GM23248 (cell line): Measurements from ENCODE around the gene TSTD2. TPM values are rescaled to one million over a fixed set of nuclear protein-coding genes. Genes with fewer than 3 reads are reported as not detected.

Source experiments
- DNase-seq: peaks from one replicate; pipeline ENCODE4 v3.0.0-alpha.2; 2015
- H2AFZ ChIP-seq: fragments of 200-600 bp; sonication (generic); 2 replicates; pipeline ENCODE4 v1.6.1; 2016; ENCODE audit warnings: antibody characterized with exemption
- H3F3A ChIP-seq: fragments of 200-600 bp; sonication (generic); 2 replicates; pipeline ENCODE4 v1.6.1; 2016; ENCODE audit warnings: mild to moderate bottlenecking, antibody characterized with exemption, mixed run types; ENCODE audit not compliant: insufficient read depth
- H3K27ac ChIP-seq: fragments of 200-600 bp; sonication (generic); 2 replicates; pipeline ENCODE4 v1.5.1; 2016; ENCODE audit warnings: mild to moderate bottlenecking
- H3K27me3 ChIP-seq: fragments of 200-600 bp; sonication (generic); replicated peaks from 2 replicates; pipeline ENCODE4 v1.6.1; 2016; ENCODE audit warnings: mild to moderate bottlenecking; ENCODE audit not compliant: insufficient read depth
- H3K36me3 ChIP-seq: fragments of 200-600 bp; sonication (generic); 2 replicates; pipeline ENCODE4 v1.6.1; 2016; ENCODE audit warnings: low read depth, mild to moderate bottlenecking
- H3K4me1 ChIP-seq: fragments of 200-600 bp; sonication (generic); 2 replicates; pipeline ENCODE4 v1.6.1; 2016; ENCODE audit warnings: mild to moderate bottlenecking; ENCODE audit not compliant: insufficient read depth
- H3K4me2 ChIP-seq: fragments of 200-600 bp; sonication (generic); one replicate; pipeline ENCODE4 v1.6.1; 2016; ENCODE audit warnings: mild to moderate bottlenecking; ENCODE audit not compliant: unreplicated experiment
- H3K4me3 ChIP-seq: fragments of 200-600 bp; sonication (generic); 2 replicates; pipeline ENCODE4 v1.5.1; 2016; ENCODE audit warnings: mild to moderate bottlenecking
- H3K79me2 ChIP-seq: fragments of 200-600 bp; sonication (generic); 2 replicates; pipeline ENCODE4 v1.6.1; 2016; ENCODE audit warnings: mild to moderate bottlenecking; ENCODE audit not compliant: insufficient read depth
- H3K9ac ChIP-seq: fragments of 200-600 bp; sonication (generic); 2 replicates; pipeline ENCODE4 v1.6.1; 2016; ENCODE audit warnings: mild to moderate bottlenecking
- H3K9me2 ChIP-seq: fragments of 200-600 bp; sonication (generic); 2 replicates; pipeline ENCODE4 v1.6.1; 2016; ENCODE audit warnings: mixed run types, mild to moderate bottlenecking, moderate library complexity; ENCODE audit not compliant: insufficient read depth
- H3K9me3 ChIP-seq: fragments of 200-600 bp; sonication (generic); one replicate; pipeline ENCODE4 v1.6.1; 2017; ENCODE audit warnings: low read depth
- H4K20me1 ChIP-seq: fragments of 200-600 bp; sonication (generic); 2 replicates; pipeline ENCODE4 v1.6.0; 2016; ENCODE audit not compliant: insufficient read depth
- EZH2 ChIP-seq: fragments of 200-600 bp; sonication (generic); IDR thresholded peaks from 2 replicates; pipeline ENCODE4 v1.6.1; 2018; ENCODE audit warnings: antibody characterized with exemption, mild to moderate bottlenecking; ENCODE audit not compliant: insufficient read depth, poor library complexity, severe bottlenecking
- EZH2phosphoT487 ChIP-seq: fragments of 200-600 bp; sonication (generic); IDR thresholded peaks from 2 replicates; pipeline ENCODE4 v1.6.1; 2018; ENCODE audit warnings: antibody characterized with exemption, moderate library complexity, mild to moderate bottlenecking, low read depth; ENCODE audit not compliant: insufficient read depth
- WGBS, 2 experiments: methylation state at CpG; one replicate each; pipeline ENCODE4 v1.1.6; 2015 to 2017; ENCODE audit warnings: low lambda C conversion rate in 2 of 2, low coverage in 1 of 2; ENCODE audit errors: missing lambda C conversion rate in 2 of 2; 5-methylcytosine and 5-hydroxymethylcytosine counted together
- in situ Hi-C: fragments of 300-500 bp; cut with MboI; formaldehyde crosslinking; loops from 2 replicates; pipeline ENCODE4 v1.15.0; 2020
- polyA plus RNA-seq: library from polyadenylated mRNA; unstranded; fragments of >200 nt; fragmentation: Nextera tagmentation; extraction: Ambion mirVana; gene quantifications from 2 replicates; pipeline ENCODE4 v1.2.1, GENCODE V29; 2016
- total RNA-seq: library from RNA; depleted of rRNA; stranded (reverse); fragments of >200 nt; shearing (Covaris generic); gene quantifications from 2 replicates; pipeline ENCODE4 v1.2.3, GENCODE V29; 2014

TSTD2 gene
- total and polyA plus RNA-seq, 2 experiments from 2014 or later = 7.6 to 13.9 TPM

DNA sequence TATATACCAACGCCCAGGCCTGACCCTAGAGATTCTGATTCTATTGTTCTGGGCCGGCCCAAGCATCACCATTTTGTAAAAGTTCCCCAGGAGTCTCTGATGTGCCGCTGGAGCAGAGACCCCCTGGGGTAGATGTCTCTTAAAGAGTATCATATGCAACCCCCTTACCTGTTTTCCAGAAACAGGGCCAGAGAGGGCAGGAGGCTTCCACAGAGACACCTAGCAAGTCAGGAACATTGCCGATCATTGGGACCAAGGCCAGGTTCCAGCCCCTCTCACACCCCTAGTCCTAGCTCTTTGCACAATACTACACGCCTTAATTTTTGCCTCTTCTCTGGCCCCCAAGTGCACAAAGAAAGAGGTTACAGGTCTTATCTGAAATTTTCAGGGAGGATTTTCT is 67.9 kb downstream of the TSTD2 start:
- in situ Hi-C loops = no loop called here
- Histone ChIP-seq H3K9me3 (no peaks in the 10 kb centered on the region), H3K36me3 (no peaks in the 10 kb centered on the region), H3K4me1 (no peaks in the 10 kb centered on the region), H3K27me3 (no peaks in the 10 kb centered on the region; the same call in none of the 2 replicates), H3K4me3 (no peak overlapping the region), H3K4me2 (no peak overlapping the region), H2AFZ (no peak overlapping the region), H3F3A (no peaks in the 10 kb centered on the region), H3K79me2 (no peaks in the 10 kb centered on the region), H3K27ac (no peak overlapping the region), H3K9me2 (no peaks in the 10 kb centered on the region), H4K20me1 (no peaks in the 10 kb centered on the region), H3K9ac (no peak overlapping the region)
- 49 to 56% methylated on average over 5 of the region's 5 CpGs for WGBS, 2 experiments
- TF ChIP-seq EZH2phosphoT487 (no peak), EZH2 (no peak)
- DNase-seq = no peak

DNA sequence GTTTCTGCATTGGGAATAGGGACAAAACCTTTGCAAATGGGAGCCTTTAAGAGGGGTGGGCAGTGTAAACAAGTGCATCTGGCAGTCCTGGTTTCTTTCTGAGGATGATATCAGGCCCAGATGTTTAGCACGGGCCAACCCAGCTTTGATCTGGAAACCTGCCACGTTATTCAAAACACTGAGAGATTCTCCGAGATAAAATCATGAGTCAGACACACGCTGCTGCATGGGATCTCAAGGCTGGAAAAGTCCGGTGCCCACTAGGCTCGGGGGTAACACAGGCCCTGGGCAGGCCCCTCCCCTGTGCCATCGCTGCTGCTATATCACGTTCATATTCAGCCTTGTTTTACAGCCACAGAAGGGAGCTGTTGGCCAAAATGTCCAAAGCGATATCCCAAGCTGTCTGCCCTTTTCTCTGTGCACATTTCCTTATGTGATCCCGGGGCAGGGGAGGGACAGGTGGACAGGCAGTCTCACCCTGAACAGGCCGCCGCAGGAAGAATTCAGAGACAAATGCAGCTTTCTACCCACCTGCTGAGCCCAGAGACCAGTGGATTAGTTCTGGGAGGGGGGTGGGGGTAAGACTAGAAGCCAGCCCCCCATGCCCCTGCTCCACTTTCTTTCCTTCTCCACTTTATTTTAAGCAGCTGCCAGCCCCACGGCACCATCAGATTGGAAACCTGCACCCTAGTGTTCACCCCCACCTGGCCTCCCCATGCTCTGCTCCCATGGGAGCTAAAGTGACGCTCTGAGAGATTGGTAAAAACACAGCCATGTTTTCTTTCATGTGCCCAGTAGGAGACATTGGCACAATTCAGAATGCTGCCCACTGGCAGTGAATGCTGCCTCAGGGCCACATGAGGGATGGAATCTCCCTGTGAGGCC is 68.6 kb downstream of the TSTD2 start:
- DNase-seq = peak; percentile 71
- Histone ChIP-seq H3K4me2 (no peak overlapping the region), H4K20me1 (no peaks in the 10 kb centered on the region), H3K27ac (no peak overlapping the region), H3K9me3 (no peaks in the 10 kb centered on the region), H3K79me2 (no peaks in the 10 kb centered on the region), H3K9ac (no peak overlapping the region), H3K4me1 (no peaks in the 10 kb centered on the region), H3F3A (no peaks in the 10 kb centered on the region), H3K4me3 (no peak overlapping the region), H3K27me3 (no peaks in the 10 kb centered on the region; the same call in none of the 2 replicates), H2AFZ (no peak overlapping the region), H3K9me2 (no peaks in the 10 kb centered on the region), H3K36me3 (no peaks in the 10 kb centered on the region)
- in situ Hi-C loops = no loop called here
- 23 to 28% methylated on average over 13 to 14 of the region's 14 CpGs for WGBS, 2 experiments
- TF ChIP-seq EZH2phosphoT487 (no peak), EZH2 (no peak)

DNA sequence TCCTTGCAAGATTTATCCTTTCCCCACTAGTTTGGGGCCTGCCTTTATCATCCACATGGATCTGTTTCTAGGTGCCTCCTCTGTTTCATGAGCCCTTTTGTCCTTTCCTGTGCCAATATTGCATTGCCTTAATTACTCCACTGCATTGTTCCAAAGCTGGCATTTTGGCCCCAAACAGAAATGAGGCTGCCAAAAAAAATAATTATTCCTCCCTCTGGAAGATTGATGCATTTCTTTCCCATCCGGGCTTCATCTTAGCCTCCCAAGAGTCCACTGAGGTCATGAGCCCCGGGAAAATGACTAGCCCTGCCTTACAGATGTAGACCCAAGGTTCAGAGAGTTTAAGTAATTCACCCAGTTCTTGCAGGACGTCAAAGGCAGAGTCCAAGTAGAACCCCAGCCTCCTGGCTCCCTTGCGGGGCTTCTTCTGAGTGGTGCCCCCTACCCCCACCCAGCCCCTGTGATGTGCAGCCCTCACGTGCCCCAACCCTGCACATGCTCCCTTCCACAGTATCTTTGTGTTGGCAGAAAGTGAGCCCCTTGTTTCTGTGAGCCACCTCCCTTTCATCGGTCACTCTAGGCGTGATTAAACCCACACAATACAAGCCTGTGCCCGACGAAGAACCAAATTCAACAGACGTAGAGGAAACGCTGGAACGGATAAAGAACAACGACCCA is 69.6 kb downstream of the TSTD2 start:
- Histone ChIP-seq H3K9me2 (no peaks in the 10 kb centered on the region), H4K20me1 (no peaks in the 10 kb centered on the region), H3K9ac (no peak overlapping the region), H3K79me2 (no peaks in the 10 kb centered on the region), H3F3A (no peaks in the 10 kb centered on the region), H3K27ac (no peak overlapping the region), H3K4me2 (no peak overlapping the region), H3K4me3 (no peak overlapping the region), H3K27me3 (no peaks in the 10 kb centered on the region; the same call in none of the 2 replicates), H3K36me3 (no peaks in the 10 kb centered on the region), H2AFZ (no peak overlapping the region), H3K4me1 (no peaks in the 10 kb centered on the region), H3K9me3 (no peaks in the 10 kb centered on the region)
- TF ChIP-seq EZH2 = no peak
- no peak for DNase-seq
- in situ Hi-C loops = no loop called here
- 49 to 51% methylated on average over 12 to 13 of the region's 13 CpGs for WGBS, 2 experiments

DNA sequence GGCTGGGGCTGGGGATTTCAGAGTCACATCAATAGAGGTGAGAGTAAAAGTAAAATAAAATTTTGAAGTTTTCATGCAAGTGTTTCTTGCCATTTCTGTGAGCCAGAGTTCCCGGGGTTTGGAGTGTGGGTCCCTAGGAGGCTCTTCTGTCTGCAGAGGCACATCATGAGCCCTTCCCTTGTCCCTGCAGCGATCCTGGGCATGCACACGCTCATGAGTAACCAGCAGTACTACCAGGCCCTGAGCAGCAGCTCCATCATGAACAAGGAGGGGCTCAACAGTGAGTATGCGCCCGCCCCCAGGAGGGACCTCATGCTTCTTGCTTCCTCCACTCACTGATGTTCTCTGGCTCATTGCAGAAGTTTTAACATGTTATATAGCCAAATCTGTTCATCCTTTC is 70.6 kb downstream of the TSTD2 start:
- TF ChIP-seq EZH2 (no peak), EZH2phosphoT487 (no peak)
- Histone ChIP-seq H3F3A (no peaks in the 10 kb centered on the region), H3K79me2 (no peaks in the 10 kb centered on the region), H3K4me3 (no peak overlapping the region), H3K9me2 (no peaks in the 10 kb centered on the region), H3K36me3 (no peaks in the 10 kb centered on the region), H3K27ac (no peak overlapping the region), H2AFZ (no peak overlapping the region), H4K20me1 (no peaks in the 10 kb centered on the region), H3K9me3 (no peaks in the 10 kb centered on the region), H3K27me3 (peaks cover 6% of the 10 kb centered on the region; the same call in 1 of the 2 replicates), H3K4me1 (no peaks in the 10 kb centered on the region), H3K4me2 (no peak overlapping the region), H3K9ac (no peak overlapping the region)
- WGBS, 2 experiments = 66 to 69% methylated on average over 5 of the region's 5 CpGs
- in situ Hi-C loops = no loop called here
- DNase-seq = no peak
